ENCODE data around the gene PRPF38B.
"Not testable (repeated sequence)": the region's sequence is repeated elsewhere in the genome, so short reads cannot be mapped to it uniquely, and the experiment has no call there.

PRPF38B gene

DNA sequence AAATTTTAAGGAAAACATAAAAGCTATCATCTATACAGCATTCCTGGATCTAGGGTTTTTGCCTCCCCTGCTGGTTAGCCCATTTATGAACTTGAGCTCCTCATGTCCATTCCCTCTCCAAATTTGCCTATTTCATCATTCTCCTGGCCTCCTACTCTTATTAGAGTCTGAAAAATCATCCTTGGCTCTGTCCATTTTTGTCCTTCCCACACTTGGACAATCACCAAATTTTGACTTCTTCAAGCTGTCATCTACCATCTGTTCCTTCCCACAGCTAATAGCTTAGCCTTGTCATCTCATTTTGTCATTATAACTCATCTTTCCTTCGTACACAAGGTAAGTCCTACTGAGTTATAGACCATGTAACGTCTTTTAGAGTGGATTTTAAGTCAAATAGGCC lies 29.0 kb upstream of the PRPF38B start:
- no peak overlapping the region for H3K9ac ChIP-seq (ENCODE audit: low read length)
- H3K4me1 ChIP-seq (ENCODE audit: insufficient read depth, low read length): no peaks in the 10 kb centered on the region
- H3K36me3 ChIP-seq (ENCODE audit: insufficient read depth, low read length): no peaks in the 10 kb centered on the region
- H3K27ac ChIP-seq (ENCODE audit: low read depth, low read length): no peak overlapping the region
- H3K4me3 ChIP-seq (ENCODE audit: low read depth in 1 of 2, low read length in 2 of 2): no peak overlapping the region
- H3K9me3 ChIP-seq (ENCODE audit: low read length): no peaks in the 10 kb centered on the region
- no peaks in the 10 kb centered on the region for H3K27me3 ChIP-seq (ENCODE audit: control insufficient read depth in 1 of 2, insufficient read depth in 2 of 2, low read length in 2 of 2)

- no peaks in the 10 kb centered on the region for H3K4me1 ChIP-seq (ENCODE audit: insufficient read depth, low read length)
- H3K27ac ChIP-seq (ENCODE audit: low read depth, low read length): no peak overlapping the region
- no peaks in the 10 kb centered on the region for H3K9me3 ChIP-seq (ENCODE audit: low read length)
- no peaks in the 10 kb centered on the region for H3K36me3 ChIP-seq (ENCODE audit: insufficient read depth, low read length)
- no peak overlapping the region for H3K9ac ChIP-seq (ENCODE audit: low read length)
- no peak overlapping the region for H3K4me3 ChIP-seq (ENCODE audit: low read depth in 1 of 2, low read length in 2 of 2)
- no peaks in the 10 kb centered on the region for H3K27me3 ChIP-seq (ENCODE audit: control insufficient read depth in 1 of 2, insufficient read depth in 2 of 2, low read length in 2 of 2)
Measured at GRCh38 chr1:108664481-108664880, 27.6 kb upstream of the PRPF38B start.

DNA sequence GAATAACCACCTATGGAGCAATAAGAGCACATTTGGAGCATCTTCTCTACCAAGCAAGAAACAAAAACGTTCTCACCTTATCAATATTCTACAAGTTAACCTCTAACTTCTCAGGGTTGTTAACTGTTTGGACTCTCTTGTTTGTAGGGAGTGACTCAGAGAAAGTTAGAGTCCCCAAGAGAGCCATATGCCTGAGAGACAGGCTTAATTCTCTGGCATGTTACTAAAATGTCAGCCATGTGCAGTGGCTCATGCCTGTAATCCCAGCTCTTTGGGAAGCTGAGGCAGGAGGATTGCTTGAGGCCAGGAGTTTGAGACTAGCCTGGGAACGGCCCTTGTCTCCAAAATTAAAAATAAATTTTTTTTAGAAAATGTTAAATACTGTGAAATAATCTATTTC lies 27.0 kb upstream of the PRPF38B start:
- H3K27me3 ChIP-seq (ENCODE audit: control insufficient read depth in 1 of 2, insufficient read depth in 2 of 2, low read length in 2 of 2): no peaks in the 10 kb centered on the region
- H3K9me3 ChIP-seq (ENCODE audit: low read length): no peaks in the 10 kb centered on the region
- H3K4me3 ChIP-seq (ENCODE audit: low read depth in 1 of 2, low read length in 2 of 2): no peak overlapping the region
- no peak overlapping the region for H3K9ac ChIP-seq (ENCODE audit: low read length)
- H3K36me3 ChIP-seq (ENCODE audit: insufficient read depth, low read length): no peaks in the 10 kb centered on the region
- no peaks in the 10 kb centered on the region for H3K4me1 ChIP-seq (ENCODE audit: insufficient read depth, low read length)
- no peak overlapping the region for H3K27ac ChIP-seq (ENCODE audit: low read depth, low read length)

GRCh38 chr1:108665771-108666170 lies 26.3 kb upstream of the PRPF38B start:
- no peak overlapping the region for H3K27ac ChIP-seq (ENCODE audit: low read depth, low read length)
- no peak overlapping the region for H3K9ac ChIP-seq (ENCODE audit: low read length)
- H3K4me1 ChIP-seq (ENCODE audit: insufficient read depth, low read length): no peaks in the 10 kb centered on the region
- no peaks in the 10 kb centered on the region for H3K9me3 ChIP-seq (ENCODE audit: low read length)
- H3K4me3 ChIP-seq (ENCODE audit: low read depth in 1 of 2, low read length in 2 of 2): no peak overlapping the region
- H3K36me3 ChIP-seq (ENCODE audit: insufficient read depth, low read length): no peaks in the 10 kb centered on the region
- H3K27me3 ChIP-seq (ENCODE audit: control insufficient read depth in 1 of 2, insufficient read depth in 2 of 2, low read length in 2 of 2): no peaks in the 10 kb centered on the region

DNA sequence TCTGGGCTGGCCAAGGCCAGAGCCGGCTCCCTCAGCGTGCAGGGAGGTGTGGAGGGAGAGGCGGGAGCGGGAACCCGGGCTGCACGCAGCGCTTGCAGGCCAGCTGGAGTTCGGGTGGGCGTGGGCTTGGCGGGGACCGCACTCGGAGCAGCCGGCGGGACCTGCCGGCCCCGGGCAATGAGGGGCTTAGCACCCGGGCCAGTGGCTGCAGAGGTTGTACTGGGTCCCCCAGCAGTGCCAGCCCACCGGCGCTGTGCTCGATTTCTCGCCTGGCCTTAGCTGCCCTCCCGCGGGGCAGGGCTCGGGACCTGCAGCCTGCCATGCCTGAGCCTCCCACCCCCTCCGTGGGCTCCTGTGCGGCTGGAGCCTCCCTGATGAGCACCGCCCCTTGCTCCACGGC lies 24.7 kb upstream of the PRPF38B start:
- not testable (repeated sequence) for H3K36me3 ChIP-seq (ENCODE audit: insufficient read depth, low read length); H3K4me3 ChIP-seq (ENCODE audit: low read depth in 1 of 2, low read length in 2 of 2); H3K9ac ChIP-seq (ENCODE audit: low read length); H3K4me1 ChIP-seq (ENCODE audit: insufficient read depth, low read length); H3K27me3 ChIP-seq (ENCODE audit: control insufficient read depth in 1 of 2, insufficient read depth in 2 of 2, low read length in 2 of 2); H3K27ac ChIP-seq (ENCODE audit: low read depth, low read length); H3K9me3 ChIP-seq (ENCODE audit: low read length)

- Histone ChIP-seq H3K4me3 (ENCODE audit: low read depth in 1 of 2, low read length in 2 of 2) (no peak overlapping the region), H3K9me3 (ENCODE audit: low read length) (no peaks in the 10 kb centered on the region), H3K27me3 (ENCODE audit: control insufficient read depth in 1 of 2, insufficient read depth in 2 of 2, low read length in 2 of 2) (no peaks in the 10 kb centered on the region), H3K27ac (ENCODE audit: low read depth, low read length) (no peak overlapping the region), H3K4me1 (ENCODE audit: insufficient read depth, low read length) (no peaks in the 10 kb centered on the region), H3K36me3 (ENCODE audit: insufficient read depth, low read length) (no peaks in the 10 kb centered on the region), H3K9ac (ENCODE audit: low read length) (no peak overlapping the region)
Measured at GRCh38 chr1:108668777-108669176, 23.3 kb upstream of the PRPF38B start.

DNA sequence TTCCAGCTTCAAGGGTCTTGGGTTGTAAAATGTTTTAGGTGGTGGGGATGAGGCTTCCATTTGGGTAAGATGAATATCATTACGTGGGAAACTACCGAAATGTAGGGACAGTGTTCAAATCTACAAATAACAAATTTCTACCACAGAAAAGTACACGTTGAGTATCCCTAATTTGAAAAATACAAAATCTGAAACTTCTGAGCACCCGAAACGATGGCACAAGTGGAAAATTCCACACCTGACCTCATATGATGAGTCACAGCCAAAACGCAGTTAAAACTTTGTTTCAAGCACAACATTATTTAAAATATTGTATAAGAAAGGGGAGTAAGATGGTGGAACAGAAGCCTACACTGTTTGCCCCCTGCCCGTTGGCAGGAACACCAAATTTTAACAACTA lies 22.4 kb upstream of the PRPF38B start:
- Histone ChIP-seq H3K36me3 (ENCODE audit: insufficient read depth, low read length) (no peaks in the 10 kb centered on the region), H3K9me3 (ENCODE audit: low read length) (no peaks in the 10 kb centered on the region), H3K27ac (ENCODE audit: low read depth, low read length) (no peak overlapping the region), H3K9ac (ENCODE audit: low read length) (no peak overlapping the region), H3K4me1 (ENCODE audit: insufficient read depth, low read length) (no peaks in the 10 kb centered on the region), H3K4me3 (ENCODE audit: low read depth in 1 of 2, low read length in 2 of 2) (no peak overlapping the region), H3K27me3 (ENCODE audit: control insufficient read depth in 1 of 2, insufficient read depth in 2 of 2, low read length in 2 of 2) (no peaks in the 10 kb centered on the region)

DNA sequence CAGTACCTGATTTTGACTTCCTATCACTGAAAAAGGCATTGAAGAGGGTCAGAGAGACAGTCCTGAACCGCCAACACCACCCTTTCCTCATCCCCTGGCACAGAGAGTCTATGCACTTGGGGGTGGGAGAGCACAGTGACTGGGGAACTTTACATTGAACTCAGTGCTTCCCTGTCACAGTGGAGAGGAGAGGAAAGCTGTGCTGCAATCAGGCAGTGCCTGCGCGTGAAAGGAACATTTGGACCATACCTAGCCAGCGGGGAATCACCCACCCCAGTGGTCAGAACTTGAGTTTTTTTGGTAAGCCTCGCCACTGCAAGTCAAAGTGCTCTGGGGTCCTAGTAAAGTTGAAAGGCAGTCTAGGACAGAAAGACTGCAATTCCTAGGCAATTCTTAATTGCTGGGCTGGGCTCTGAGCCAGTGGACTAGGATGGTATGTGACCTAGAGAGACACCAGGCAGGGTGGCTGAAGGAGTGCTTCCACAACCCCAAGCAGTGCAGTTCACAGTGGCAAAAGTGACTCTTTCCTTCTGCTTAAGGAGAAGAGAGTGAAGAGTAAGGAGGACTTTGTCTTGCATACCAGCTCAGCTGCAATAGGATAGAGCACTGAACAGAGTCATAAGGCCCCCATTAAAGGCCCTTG lies 21.9 kb upstream of the PRPF38B start:
- no peaks in the 10 kb centered on the region for H3K36me3 ChIP-seq (ENCODE audit: insufficient read depth, low read length)
- H3K9ac ChIP-seq (ENCODE audit: low read length): no peak overlapping the region

GRCh38 chr1:108671143-108671542 lies 21.0 kb upstream of the PRPF38B start:
- no peaks in the 10 kb centered on the region for H3K9me3 ChIP-seq (ENCODE audit: low read length)
- no peaks in the 10 kb centered on the region for H3K36me3 ChIP-seq (ENCODE audit: insufficient read depth, low read length)
- H3K4me1 ChIP-seq (ENCODE audit: insufficient read depth, low read length): no peaks in the 10 kb centered on the region
- H3K27me3 ChIP-seq (ENCODE audit: control insufficient read depth in 1 of 2, insufficient read depth in 2 of 2, low read length in 2 of 2): no peaks in the 10 kb centered on the region
- no peak overlapping the region for H3K4me3 ChIP-seq (ENCODE audit: low read depth in 1 of 2, low read length in 2 of 2)
- no peak overlapping the region for H3K9ac ChIP-seq (ENCODE audit: low read length)
- H3K27ac ChIP-seq (ENCODE audit: low read depth, low read length): no peak overlapping the region

More for the DNA sequence above, 21.9 kb upstream of the PRPF38B start:
- no peaks in the 10 kb centered on the region for H3K27me3 ChIP-seq (ENCODE audit: control insufficient read depth in 1 of 2, insufficient read depth in 2 of 2, low read length in 2 of 2)
- H3K27ac ChIP-seq (ENCODE audit: low read depth, low read length): no peak overlapping the region
- H3K4me3 ChIP-seq (ENCODE audit: low read depth in 1 of 2, low read length in 2 of 2): no peak overlapping the region
- H3K4me1 ChIP-seq (ENCODE audit: insufficient read depth, low read length): no peaks in the 10 kb centered on the region
- H3K9me3 ChIP-seq (ENCODE audit: low read length): no peaks in the 10 kb centered on the region

DNA sequence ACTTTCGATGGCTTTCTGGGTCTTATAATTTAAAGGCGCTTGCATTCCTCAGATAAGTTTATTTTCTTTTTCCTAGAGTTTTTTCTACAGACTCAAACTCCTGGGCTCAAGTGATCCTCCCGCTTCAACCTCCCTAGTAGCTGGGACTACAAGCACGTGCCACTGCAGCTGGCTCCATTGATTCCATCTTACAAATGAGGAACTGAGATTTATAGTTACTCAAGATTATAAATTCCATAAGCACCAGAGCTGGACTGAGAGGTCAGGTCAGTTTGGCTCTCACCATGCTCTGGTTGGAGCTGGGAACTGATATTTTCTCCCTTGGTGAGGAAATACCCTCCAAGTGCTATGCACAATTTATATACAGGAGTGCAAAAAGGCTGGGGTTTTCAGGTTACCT lies 13.4 kb upstream of the PRPF38B start:
- Histone ChIP-seq H3K4me3 (ENCODE audit: low read depth in 1 of 2, low read length in 2 of 2) (no peak overlapping the region), H3K9me3 (ENCODE audit: low read length) (no peaks in the 10 kb centered on the region), H3K36me3 (ENCODE audit: insufficient read depth, low read length) (no peaks in the 10 kb centered on the region), H3K27me3 (ENCODE audit: control insufficient read depth in 1 of 2, insufficient read depth in 2 of 2, low read length in 2 of 2) (no peaks in the 10 kb centered on the region), H3K27ac (ENCODE audit: low read depth, low read length) (no peak overlapping the region), H3K9ac (ENCODE audit: low read length) (no peak overlapping the region), H3K4me1 (ENCODE audit: insufficient read depth, low read length) (no peaks in the 10 kb centered on the region)

GRCh38 chr1:108679586-108680213 lies 12.4 kb upstream of the PRPF38B start:
- no peak overlapping the region for H3K9ac ChIP-seq (ENCODE audit: low read length)
- H3K27me3 ChIP-seq (ENCODE audit: control insufficient read depth in 1 of 2, insufficient read depth in 2 of 2, low read length in 2 of 2): no peaks in the 10 kb centered on the region
- no peak overlapping the region for H3K4me3 ChIP-seq (ENCODE audit: low read depth in 1 of 2, low read length in 2 of 2)
- H3K27ac ChIP-seq (ENCODE audit: low read depth, low read length): no peak overlapping the region
- H3K9me3 ChIP-seq (ENCODE audit: low read length): no peaks in the 10 kb centered on the region
- H3K36me3 ChIP-seq (ENCODE audit: insufficient read depth, low read length): no peaks in the 10 kb centered on the region
- no peaks in the 10 kb centered on the region for H3K4me1 ChIP-seq (ENCODE audit: insufficient read depth, low read length)

GRCh38 chr1:108681701-108682100 lies 10.4 kb upstream of the PRPF38B start:
- H3K4me3 ChIP-seq (ENCODE audit: low read depth in 1 of 2, low read length in 2 of 2); H3K27ac ChIP-seq (ENCODE audit: low read depth, low read length); H3K4me1 ChIP-seq (ENCODE audit: insufficient read depth, low read length); H3K9ac ChIP-seq (ENCODE audit: low read length); H3K27me3 ChIP-seq (ENCODE audit: control insufficient read depth in 1 of 2, insufficient read depth in 2 of 2, low read length in 2 of 2); H3K9me3 ChIP-seq (ENCODE audit: low read length); H3K36me3 ChIP-seq (ENCODE audit: insufficient read depth, low read length): not testable (repeated sequence)

Data from muscle layer of colon (tissue), 2 donors.